HepG2 (cell line): Measurements from ENCODE around the gene STRN3. TPM values are rescaled to one million over a fixed set of nuclear protein-coding genes. Genes with fewer than 3 reads are reported as not detected.

Source experiments
- AKAP8 ChIP-seq: sonication (generic); formaldehyde crosslinking; IDR thresholded peaks from 2 replicates; pipeline ENCODE4 v1.5.1; 2020; ENCODE audit warnings: mild to moderate bottlenecking, missing genetic modification reagents
- BRD4 ChIP-seq: sonication (generic); formaldehyde crosslinking; IDR thresholded peaks from 2 replicates; pipeline ENCODE4 v1.4.0; 2020; ENCODE audit warnings: missing genetic modification reagents
- HNRNPUL1 ChIP-seq: fragments of 200-400 bp; formaldehyde crosslinking; IDR thresholded peaks from 2 replicates; pipeline ENCODE4 v1.6.1; 2017; ENCODE audit warnings: low read depth, mild to moderate bottlenecking, low read length, moderate library complexity
- KLF13 ChIP-seq: sonication (generic); formaldehyde crosslinking; IDR thresholded peaks from 2 replicates; pipeline ENCODE4 v1.4.0; 2020; ENCODE audit warnings: mild to moderate bottlenecking, missing genetic modification reagents
- PAX8 ChIP-seq: sonication (generic); formaldehyde crosslinking; IDR thresholded peaks from 2 replicates; pipeline ENCODE4 v1.8.0; 2022; ENCODE audit warnings: mild to moderate bottlenecking, missing genetic modification reagents, borderline replicate concordance
- RCOR2 ChIP-seq: IDR thresholded peaks from 2 replicates; pipeline ENCODE4 v1.6.1; 2016; ENCODE audit warnings: missing biosample characterization, missing genetic modification reagents
- RFX5 ChIP-seq: IDR thresholded peaks from 2 replicates; pipeline ENCODE4 v1.6.1; 2011; ENCODE audit warnings: low read depth, low read length, improper control_type of control experiment
- SIX4 ChIP-seq: sonication (generic); formaldehyde crosslinking; IDR thresholded peaks from 2 replicates; pipeline ENCODE4 v1.4.0; 2020; ENCODE audit warnings: missing genetic modification reagents
- SNRNP70 ChIP-seq: fragments of 200-400 bp; formaldehyde crosslinking; IDR thresholded peaks from 2 replicates; pipeline ENCODE4 v1.6.1; 2017; ENCODE audit warnings: mild to moderate bottlenecking, low read depth, low read length, moderate library complexity
- SRF ChIP-seq: IDR thresholded peaks from 2 replicates; pipeline ENCODE4 v1.6.1; 2011; ENCODE audit warnings: mild to moderate bottlenecking, low read depth, low read length, moderate library complexity
- SRSF1 ChIP-seq: fragments of 200-400 bp; formaldehyde crosslinking; optimal IDR thresholded peaks from 2 replicates; pipeline ENCODE3; 2017; ENCODE audit warnings: mild to moderate bottlenecking, low read depth, low read length, moderate library complexity
- ZNF207 ChIP-seq: fragments of 450-650 bp; IDR thresholded peaks from 2 replicates; pipeline ENCODE4 v1.6.1; 2016; ENCODE audit warnings: antibody characterized with exemption, borderline replicate concordance
- ZNF256 ChIP-seq: sonication (generic); formaldehyde crosslinking; conservative IDR thresholded peaks from 2 replicates; pipeline ENCODE4 v1.4.0; 2020; ENCODE audit warnings: missing genetic modification reagents
- ZNF367 ChIP-seq: sonication (generic); formaldehyde crosslinking; IDR thresholded peaks from 2 replicates; pipeline ENCODE4 v1.4.0; 2020; ENCODE audit warnings: missing genetic modification reagents, borderline replicate concordance
- ZNF441 ChIP-seq: sonication (generic); formaldehyde crosslinking; IDR thresholded peaks from 2 replicates; pipeline ENCODE4 v1.7.0; 2021; ENCODE audit warnings: missing genetic modification reagents, borderline replicate concordance
- ZNF644 ChIP-seq: IDR thresholded peaks from 2 replicates; pipeline ENCODE4 v1.6.1; 2016; ENCODE audit warnings: low read depth
- ZSCAN9 ChIP-seq: IDR thresholded peaks from 2 replicates; pipeline ENCODE4 v1.6.1; 2016; ENCODE audit warnings: borderline replicate concordance
- polyA plus RNA-seq, 8 experiments: library from polyadenylated mRNA; depleted of rRNA in 3 of 8; stranded (reverse) in 7 of 8; unstranded in 1 of 8; fragments of >200 nt; fragmentation: Illumina TruSeq in 4 of 8; extraction: Trizol in 4 of 8; gene quantifications; 2 replicates each; pipeline versions ENCODE4 v1.2.1 to v1.2.3, GENCODE V29; 2011 to 2016; ENCODE audit warnings: low read depth in 4 of 8, missing spikeins in 1 of 8, mixed read lengths in 1 of 8; ENCODE audit not compliant: insufficient read depth in 1 of 8
- total RNA-seq, 5 experiments: library from RNA; depleted of rRNA; stranded (reverse); fragments of >200 nt; fragmentation: Illumina TruSeq; extraction: Trizol; gene quantifications; 2 replicates each; pipeline ENCODE4 v1.2.3, GENCODE V29; 2016; ENCODE audit warnings: low read depth in 1 of 5
- TF ChIP-seq, protein P1 (sequence below): sonication (generic); formaldehyde crosslinking; IDR thresholded peaks from 2 replicates; pipeline ENCODE4 v1.4.0; 2020; ENCODE audit warnings: missing genetic modification reagents
- TF ChIP-seq, protein P2 (sequence below): sonication (generic); formaldehyde crosslinking; IDR thresholded peaks from 2 replicates; pipeline ENCODE4 v1.4.0; 2020; ENCODE audit warnings: mild to moderate bottlenecking, missing genetic modification reagents
- TF ChIP-seq, protein P3 (sequence below): sonication (generic); formaldehyde crosslinking; IDR thresholded peaks from 2 replicates; pipeline ENCODE4 v1.8.1; 2022; ENCODE audit warnings: mild to moderate bottlenecking, missing genetic modification reagents
- TF ChIP-seq, protein P4 (sequence below): sonication (generic); formaldehyde crosslinking; IDR thresholded peaks from 2 replicates; pipeline ENCODE4 v1.5.0; 2020; ENCODE audit warnings: mild to moderate bottlenecking, missing genetic modification reagents, moderate library complexity
- TF ChIP-seq, protein P5 (sequence below): sonication (generic); formaldehyde crosslinking; IDR thresholded peaks from 2 replicates; pipeline ENCODE4 v1.5.0; 2020; ENCODE audit warnings: missing genetic modification reagents
- TF ChIP-seq, protein P6 (sequence below): sonication (generic); formaldehyde crosslinking; IDR thresholded peaks from 2 replicates; pipeline ENCODE4 v1.5.1; 2020; ENCODE audit warnings: missing genetic modification reagents, mild to moderate bottlenecking, borderline replicate concordance

STRN3 gene
- total and polyA plus RNA-seq, 2 of the 13 experiments (the other 11 are each of a cell fraction or from before 2014, with no cell fraction given), result 49.4 to 123 TPM

DNA sequence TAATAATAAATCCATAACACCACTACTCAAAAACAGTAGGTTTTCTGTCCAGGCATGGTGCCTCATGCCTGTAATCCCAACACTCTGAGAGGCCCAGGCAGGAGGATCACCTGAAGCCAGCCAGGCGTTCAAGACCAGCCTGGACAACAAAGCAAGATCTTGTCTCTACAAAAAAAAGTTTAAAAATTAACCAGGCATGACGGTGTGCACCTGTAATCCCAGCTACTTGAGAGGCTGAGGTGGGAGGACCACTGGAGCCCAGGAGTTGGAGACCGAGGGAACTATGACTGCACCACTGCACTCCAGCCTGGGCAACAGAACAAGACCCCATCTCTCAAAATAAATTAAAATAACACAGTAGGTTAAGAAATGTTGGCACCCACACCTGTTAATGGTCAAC lies 45.2 kb downstream of the STRN3 start (continued):
- TF ChIP-seq RCOR2 (peak; percentile 67; the same call in 1 of the 2 replicates), SRSF1 (no peak), ZSCAN9 (CRISPR knock-in tag) (no peak), SRF (no peak), SIX4 (CRISPR knock-in tag) (no peak), ZNF441 (no peak), HNRNPUL1 (no peak), AKAP8 (CRISPR knock-in tag) (no peak), ZNF644 (CRISPR knock-in tag) (0 out of 2 replicates have a peak, but pooled peaks have one; percentile 43), RFX5 (no peak), SNRNP70 (no peak), ZNF256 (CRISPR knock-in tag) (no peak), PAX8 (no peak), ZNF207 (no peak), BRD4 (CRISPR knock-in tag) (no peak), ZNF367 (CRISPR knock-in tag) (no peak), KLF13 (CRISPR knock-in tag) (no peak)
- TF ChIP-seq, protein P1, sequence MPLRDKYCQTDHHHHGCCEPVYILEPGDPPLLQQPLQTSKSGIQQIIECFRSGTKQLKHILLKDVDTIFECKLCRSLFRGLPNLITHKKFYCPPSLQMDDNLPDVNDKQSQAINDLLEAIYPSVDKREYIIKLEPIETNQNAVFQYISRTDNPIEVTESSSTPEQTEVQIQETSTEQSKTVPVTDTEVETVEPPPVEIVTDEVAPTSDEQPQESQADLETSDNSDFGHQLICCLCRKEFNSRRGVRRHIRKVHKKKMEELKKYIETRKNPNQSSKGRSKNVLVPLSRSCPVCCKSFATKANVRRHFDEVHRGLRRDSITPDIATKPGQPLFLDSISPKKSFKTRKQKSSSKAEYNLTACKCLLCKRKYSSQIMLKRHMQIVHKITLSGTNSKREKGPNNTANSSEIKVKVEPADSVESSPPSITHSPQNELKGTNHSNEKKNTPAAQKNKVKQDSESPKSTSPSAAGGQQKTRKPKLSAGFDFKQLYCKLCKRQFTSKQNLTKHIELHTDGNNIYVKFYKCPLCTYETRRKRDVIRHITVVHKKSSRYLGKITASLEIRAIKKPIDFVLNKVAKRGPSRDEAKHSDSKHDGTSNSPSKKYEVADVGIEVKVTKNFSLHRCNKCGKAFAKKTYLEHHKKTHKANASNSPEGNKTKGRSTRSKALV (CRISPR knock-in tag), result no peak
- TF ChIP-seq, protein P2, sequence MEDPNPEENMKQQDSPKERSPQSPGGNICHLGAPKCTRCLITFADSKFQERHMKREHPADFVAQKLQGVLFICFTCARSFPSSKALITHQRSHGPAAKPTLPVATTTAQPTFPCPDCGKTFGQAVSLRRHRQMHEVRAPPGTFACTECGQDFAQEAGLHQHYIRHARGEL (CRISPR knock-in tag), result no peak
- TF ChIP-seq, protein P3, sequence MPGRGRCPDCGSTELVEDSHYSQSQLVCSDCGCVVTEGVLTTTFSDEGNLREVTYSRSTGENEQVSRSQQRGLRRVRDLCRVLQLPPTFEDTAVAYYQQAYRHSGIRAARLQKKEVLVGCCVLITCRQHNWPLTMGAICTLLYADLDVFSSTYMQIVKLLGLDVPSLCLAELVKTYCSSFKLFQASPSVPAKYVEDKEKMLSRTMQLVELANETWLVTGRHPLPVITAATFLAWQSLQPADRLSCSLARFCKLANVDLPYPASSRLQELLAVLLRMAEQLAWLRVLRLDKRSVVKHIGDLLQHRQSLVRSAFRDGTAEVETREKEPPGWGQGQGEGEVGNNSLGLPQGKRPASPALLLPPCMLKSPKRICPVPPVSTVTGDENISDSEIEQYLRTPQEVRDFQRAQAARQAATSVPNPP, result no peak
- TF ChIP-seq, protein P4, sequence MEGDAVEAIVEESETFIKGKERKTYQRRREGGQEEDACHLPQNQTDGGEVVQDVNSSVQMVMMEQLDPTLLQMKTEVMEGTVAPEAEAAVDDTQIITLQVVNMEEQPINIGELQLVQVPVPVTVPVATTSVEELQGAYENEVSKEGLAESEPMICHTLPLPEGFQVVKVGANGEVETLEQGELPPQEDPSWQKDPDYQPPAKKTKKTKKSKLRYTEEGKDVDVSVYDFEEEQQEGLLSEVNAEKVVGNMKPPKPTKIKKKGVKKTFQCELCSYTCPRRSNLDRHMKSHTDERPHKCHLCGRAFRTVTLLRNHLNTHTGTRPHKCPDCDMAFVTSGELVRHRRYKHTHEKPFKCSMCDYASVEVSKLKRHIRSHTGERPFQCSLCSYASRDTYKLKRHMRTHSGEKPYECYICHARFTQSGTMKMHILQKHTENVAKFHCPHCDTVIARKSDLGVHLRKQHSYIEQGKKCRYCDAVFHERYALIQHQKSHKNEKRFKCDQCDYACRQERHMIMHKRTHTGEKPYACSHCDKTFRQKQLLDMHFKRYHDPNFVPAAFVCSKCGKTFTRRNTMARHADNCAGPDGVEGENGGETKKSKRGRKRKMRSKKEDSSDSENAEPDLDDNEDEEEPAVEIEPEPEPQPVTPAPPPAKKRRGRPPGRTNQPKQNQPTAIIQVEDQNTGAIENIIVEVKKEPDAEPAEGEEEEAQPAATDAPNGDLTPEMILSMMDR (CRISPR knock-in tag), result no peak
- TF ChIP-seq, protein P5, sequence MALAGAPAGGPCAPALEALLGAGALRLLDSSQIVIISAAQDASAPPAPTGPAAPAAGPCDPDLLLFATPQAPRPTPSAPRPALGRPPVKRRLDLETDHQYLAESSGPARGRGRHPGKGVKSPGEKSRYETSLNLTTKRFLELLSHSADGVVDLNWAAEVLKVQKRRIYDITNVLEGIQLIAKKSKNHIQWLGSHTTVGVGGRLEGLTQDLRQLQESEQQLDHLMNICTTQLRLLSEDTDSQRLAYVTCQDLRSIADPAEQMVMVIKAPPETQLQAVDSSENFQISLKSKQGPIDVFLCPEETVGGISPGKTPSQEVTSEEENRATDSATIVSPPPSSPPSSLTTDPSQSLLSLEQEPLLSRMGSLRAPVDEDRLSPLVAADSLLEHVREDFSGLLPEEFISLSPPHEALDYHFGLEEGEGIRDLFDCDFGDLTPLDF (CRISPR knock-in tag), result no peak
- TF ChIP-seq, protein P6, sequence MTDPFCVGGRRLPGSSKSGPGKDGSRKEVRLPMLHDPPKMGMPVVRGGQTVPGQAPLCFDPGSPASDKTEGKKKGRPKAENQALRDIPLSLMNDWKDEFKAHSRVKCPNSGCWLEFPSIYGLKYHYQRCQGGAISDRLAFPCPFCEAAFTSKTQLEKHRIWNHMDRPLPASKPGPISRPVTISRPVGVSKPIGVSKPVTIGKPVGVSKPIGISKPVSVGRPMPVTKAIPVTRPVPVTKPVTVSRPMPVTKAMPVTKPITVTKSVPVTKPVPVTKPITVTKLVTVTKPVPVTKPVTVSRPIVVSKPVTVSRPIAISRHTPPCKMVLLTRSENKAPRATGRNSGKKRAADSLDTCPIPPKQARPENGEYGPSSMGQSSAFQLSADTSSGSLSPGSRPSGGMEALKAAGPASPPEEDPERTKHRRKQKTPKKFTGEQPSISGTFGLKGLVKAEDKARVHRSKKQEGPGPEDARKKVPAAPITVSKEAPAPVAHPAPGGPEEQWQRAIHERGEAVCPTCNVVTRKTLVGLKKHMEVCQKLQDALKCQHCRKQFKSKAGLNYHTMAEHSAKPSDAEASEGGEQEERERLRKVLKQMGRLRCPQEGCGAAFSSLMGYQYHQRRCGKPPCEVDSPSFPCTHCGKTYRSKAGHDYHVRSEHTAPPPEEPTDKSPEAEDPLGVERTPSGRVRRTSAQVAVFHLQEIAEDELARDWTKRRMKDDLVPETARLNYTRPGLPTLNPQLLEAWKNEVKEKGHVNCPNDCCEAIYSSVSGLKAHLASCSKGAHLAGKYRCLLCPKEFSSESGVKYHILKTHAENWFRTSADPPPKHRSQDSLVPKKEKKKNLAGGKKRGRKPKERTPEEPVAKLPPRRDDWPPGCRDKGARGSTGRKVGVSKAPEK, result no peak
